CD4-positive, alpha-beta T cell (primary cell): ENCODE measurements around the gene SERPINA6. TPM values are rescaled to one million over a fixed set of nuclear protein-coding genes. Genes with fewer than 3 reads are reported as not detected.

Experiments
- ATAC-seq: fragments of 200-7000 bp; cut with Tn5 transposase; one replicate; pipeline ENCODE4 v1.10.0; 2022; ENCODE audit warnings: mild to moderate bottlenecking; ENCODE audit not compliant: poor library complexity
- CTCF ChIA-PET: fragments of 350-600 bp; sonication (Branson Sonifier 250); formaldehyde crosslinking; loops from one replicate; lab custom pipeline; 2021; ENCODE audit warnings: antibody characterized with exemption, inconsistent platforms; lab: Charles Lee
- POLR2A ChIA-PET: fragments of 350-600 bp; sonication (Branson Sonifier 250); formaldehyde crosslinking; loops from one replicate; lab custom pipeline; 2021; ENCODE audit warnings: antibody characterized with exemption, inconsistent platforms; lab: Charles Lee
- DNase-seq, 14 experiments: peaks; one replicate each; pipeline ENCODE4 v3.0.0-alpha.2; 2013 to 2020; ENCODE audit warnings: mixed read lengths in 2 of 14
- H3K27ac ChIP-seq, 2 donors: one replicate each; pipeline versions ENCODE4 v1.5.1 to v1.7.0; 2013; ENCODE audit warnings: low read length in 2 of 2, low read depth in 1 of 2, mild to moderate bottlenecking in 1 of 2
- H3K27me3 ChIP-seq, 2 experiments: 1 replicate in 1 of 2; 2 replicates in 1 of 2; pipeline versions ENCODE4 v1.6.1 to v1.7.0; 2013; ENCODE audit warnings: low read length in 2 of 2, control low read depth in 1 of 2, mild to moderate bottlenecking in 1 of 2, moderate library complexity in 1 of 2; ENCODE audit not compliant: insufficient read depth in 2 of 2, control insufficient read depth in 1 of 2
- H3K36me3 ChIP-seq: one replicate; pipeline ENCODE4 v1.6.1; 2013; ENCODE audit warnings: low read length, control low read depth; ENCODE audit not compliant: insufficient read depth
- H3K4me1 ChIP-seq: one replicate; pipeline ENCODE4 v1.6.1; 2013; ENCODE audit warnings: low read length, control low read depth; ENCODE audit not compliant: insufficient read depth
- H3K4me3 ChIP-seq: one replicate; pipeline ENCODE4 v1.5.1; 2013; ENCODE audit warnings: mild to moderate bottlenecking, low read length, moderate library complexity
- H3K9me3 ChIP-seq, 2 experiments: 1 replicate in 1 of 2; 2 replicates in 1 of 2; pipeline versions ENCODE4 v1.6.1 to v1.7.0; 2013; ENCODE audit warnings: low read length in 2 of 2, mild to moderate bottlenecking in 2 of 2, control low read depth in 1 of 2, moderate library complexity in 1 of 2; ENCODE audit not compliant: control insufficient read depth in 1 of 2, insufficient read depth in 1 of 2
- H3K27ac Mint-ChIP-seq: one replicate; pipeline ENCODE4 v1.8.0; 2020; ENCODE audit warnings: mixed read lengths
- H3K27me3 Mint-ChIP-seq: one replicate; pipeline ENCODE4 v1.8.0; 2021; ENCODE audit warnings: mixed read lengths
- H3K36me3 Mint-ChIP-seq: one replicate; pipeline ENCODE4 v1.8.0; 2021; ENCODE audit warnings: low read depth, mixed read lengths
- H3K4me1 Mint-ChIP-seq: one replicate; pipeline ENCODE4 v1.8.0; 2021; ENCODE audit warnings: low read depth, mixed read lengths
- H3K4me3 Mint-ChIP-seq: one replicate; pipeline ENCODE4 v1.8.0; 2020; ENCODE audit warnings: mild to moderate bottlenecking, mixed read lengths
- H3K9me3 Mint-ChIP-seq: one replicate; pipeline ENCODE4 v1.8.0; 2020; ENCODE audit warnings: mixed read lengths
- intact Hi-C, 2 experiments: fragments of 100-400 bp; cut with DNase I in 1 of 2; cut with micrococcal nuclease in 1 of 2; formaldehyde crosslinking; loops; one replicate each; pipeline versions ENCODE4 v1.15.1 to v1.9.0; 2023 to 2025; cut with DNase I, micrococcal nuclease
- total RNA-seq, 174 experiments: library from RNA in 2 of 174; stranded (reverse) in 2 of 174; gene quantifications; one replicate each; pipeline ENCODE4 v1.2.3 and lab custom pipeline; 2021 to 2026
- TF ChIP-seq, protein P1 (sequence below): fragments of 200-600 bp; IDR thresholded peaks from one replicate; pipeline ENCODE4 v1.8.0; 2022; ENCODE audit warnings: antibody characterized with exemption, mild to moderate bottlenecking

SERPINA6 gene
- total RNA-seq, 2 experiments from 2014 or later: not detected

DNA sequence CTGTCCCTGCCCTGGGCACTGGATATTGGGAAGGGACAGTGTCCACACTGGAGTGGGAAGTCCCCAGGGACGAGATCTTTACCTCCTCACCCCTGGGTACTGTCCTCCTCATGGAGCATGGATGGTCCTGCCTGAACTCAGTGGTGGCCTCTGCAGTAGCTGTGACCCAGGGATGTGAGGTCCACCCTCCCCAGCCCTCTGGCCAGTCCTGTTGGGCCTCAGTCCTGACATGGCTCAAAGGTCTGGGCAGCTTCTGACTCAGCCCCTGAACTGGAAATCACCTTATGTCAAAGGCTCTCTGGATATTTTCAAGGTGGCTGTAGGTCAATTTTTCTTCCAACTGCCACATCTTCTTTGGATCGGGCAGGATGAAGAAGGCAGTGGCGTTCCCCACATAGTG, 40.9 kb upstream of the SERPINA6 start:
- peaks cover 10% of the 10 kb centered on the region for H3K27me3 Mint-ChIP-seq
- ChIA-PET CTCF (no interaction called here), POLR2A (no interaction called here)
- H3K9me3 Mint-ChIP-seq: no peaks in the 10 kb centered on the region
- H3K4me3 Mint-ChIP-seq: no peak overlapping the region
- Histone ChIP-seq H3K27me3 (peaks cover 0 to 4% of the 10 kb centered on the region in 2 experiments), H3K27ac (no peak overlapping the region), H3K4me3 (no peak overlapping the region), H3K9me3 (peaks cover 0 to 5% of the 10 kb centered on the region in 2 experiments), H3K4me1 (no peaks in the 10 kb centered on the region), H3K36me3 (no peaks in the 10 kb centered on the region)
- TF ChIP-seq, protein P1, sequence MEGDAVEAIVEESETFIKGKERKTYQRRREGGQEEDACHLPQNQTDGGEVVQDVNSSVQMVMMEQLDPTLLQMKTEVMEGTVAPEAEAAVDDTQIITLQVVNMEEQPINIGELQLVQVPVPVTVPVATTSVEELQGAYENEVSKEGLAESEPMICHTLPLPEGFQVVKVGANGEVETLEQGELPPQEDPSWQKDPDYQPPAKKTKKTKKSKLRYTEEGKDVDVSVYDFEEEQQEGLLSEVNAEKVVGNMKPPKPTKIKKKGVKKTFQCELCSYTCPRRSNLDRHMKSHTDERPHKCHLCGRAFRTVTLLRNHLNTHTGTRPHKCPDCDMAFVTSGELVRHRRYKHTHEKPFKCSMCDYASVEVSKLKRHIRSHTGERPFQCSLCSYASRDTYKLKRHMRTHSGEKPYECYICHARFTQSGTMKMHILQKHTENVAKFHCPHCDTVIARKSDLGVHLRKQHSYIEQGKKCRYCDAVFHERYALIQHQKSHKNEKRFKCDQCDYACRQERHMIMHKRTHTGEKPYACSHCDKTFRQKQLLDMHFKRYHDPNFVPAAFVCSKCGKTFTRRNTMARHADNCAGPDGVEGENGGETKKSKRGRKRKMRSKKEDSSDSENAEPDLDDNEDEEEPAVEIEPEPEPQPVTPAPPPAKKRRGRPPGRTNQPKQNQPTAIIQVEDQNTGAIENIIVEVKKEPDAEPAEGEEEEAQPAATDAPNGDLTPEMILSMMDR: no peak
- DNase-seq (no peak), ATAC-seq (no peak)
- H3K4me1 Mint-ChIP-seq: no peaks in the 10 kb centered on the region
- intact Hi-C loops: no loop called here
- no peak overlapping the region for H3K27ac Mint-ChIP-seq
- no peaks in the 10 kb centered on the region for H3K36me3 Mint-ChIP-seq

DNA sequence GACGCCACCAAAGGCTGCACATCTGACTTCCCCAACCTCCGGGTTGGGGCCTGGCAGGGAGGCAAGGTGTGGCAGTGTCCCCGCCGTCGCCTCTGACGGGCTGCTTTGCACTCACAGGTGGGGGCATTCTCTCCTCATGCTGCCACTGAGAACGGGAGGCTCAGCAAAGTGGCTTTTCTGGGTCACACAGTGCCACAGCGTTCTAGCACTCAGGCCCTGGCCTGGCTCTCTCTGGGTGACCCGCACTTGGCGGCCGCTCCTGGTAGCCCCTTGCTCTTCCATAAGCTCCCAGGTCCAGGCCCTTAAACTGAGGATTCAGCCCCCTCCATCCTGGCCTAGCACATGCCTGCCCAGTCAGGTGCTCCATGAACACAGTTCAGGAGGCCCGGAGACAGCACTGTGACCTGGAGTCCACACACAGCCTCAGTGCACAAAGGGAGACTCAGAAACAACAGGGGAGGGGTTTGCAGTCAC, 40.1 kb upstream of the SERPINA6 start:
- intact Hi-C loops: loop anchor here in 1 of 2 experiments (1.0 kb wide), 1 partner anchor 17 kb away; no protein-coding TSS in a partner anchor
- ChIA-PET CTCF (no interaction called here), POLR2A (no interaction called here)
- H3K27me3 Mint-ChIP-seq: peaks cover 10% of the 10 kb centered on the region
- Histone ChIP-seq H3K4me1 (no peaks in the 10 kb centered on the region), H3K27me3 (peaks cover 0 to 4% of the 10 kb centered on the region in 2 experiments), H3K4me3 (no peak overlapping the region), H3K36me3 (no peaks in the 10 kb centered on the region), H3K9me3 (peaks cover 0 to 5% of the 10 kb centered on the region in 2 experiments), H3K27ac (no peak overlapping the region)
- TF ChIP-seq, protein P1: no peak
- no peaks in the 10 kb centered on the region for H3K36me3 Mint-ChIP-seq
- H3K9me3 Mint-ChIP-seq: no peaks in the 10 kb centered on the region
- no peaks in the 10 kb centered on the region for H3K4me1 Mint-ChIP-seq
- H3K4me3 Mint-ChIP-seq: no peak overlapping the region
- DNase-seq (no peak), ATAC-seq (no peak)
- no peak overlapping the region for H3K27ac Mint-ChIP-seq

DNA sequence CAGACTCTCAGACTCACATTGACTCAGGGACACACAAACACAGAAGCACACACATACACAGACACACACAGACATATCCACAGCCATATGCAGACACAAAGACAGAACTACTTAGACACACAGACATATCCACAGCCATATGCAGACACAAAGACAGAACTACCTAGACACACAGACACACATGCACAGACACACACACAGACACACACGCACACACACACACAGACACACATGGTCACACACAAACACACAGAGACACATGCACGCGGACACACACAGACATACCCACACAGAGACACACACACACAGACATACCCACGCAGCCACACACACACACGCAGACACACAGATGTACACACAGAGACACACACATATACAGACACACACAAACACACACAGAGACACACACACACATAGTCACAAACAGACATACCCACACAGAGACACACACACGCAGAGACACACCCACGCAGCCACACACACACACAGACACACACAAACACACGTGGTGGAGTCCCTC, 39.5 kb upstream of the SERPINA6 start:
- Histone ChIP-seq H3K27ac (no peak overlapping the region), H3K4me3 (no peak overlapping the region), H3K36me3 (no peaks in the 10 kb centered on the region), H3K4me1 (no peaks in the 10 kb centered on the region), H3K27me3 (peaks cover 0 to 4% of the 10 kb centered on the region in 2 experiments), H3K9me3 (peaks cover 0 to 5% of the 10 kb centered on the region in 2 experiments)
- no peak overlapping the region for H3K4me3 Mint-ChIP-seq
- ATAC-seq (no peak), DNase-seq (no peak)
- CTCF ChIA-PET: no interaction called here
- no peak overlapping the region for H3K27ac Mint-ChIP-seq
- H3K27me3 Mint-ChIP-seq: peaks cover 10% of the 10 kb centered on the region
- intact Hi-C loops: loop anchor here in 1 of 2 experiments (1.0 kb wide), 1 partner anchor 18 kb away; no protein-coding TSS in a partner anchor
- POLR2A ChIA-PET: no interaction called here
- H3K36me3 Mint-ChIP-seq: no peaks in the 10 kb centered on the region
- no peaks in the 10 kb centered on the region for H3K4me1 Mint-ChIP-seq
- TF ChIP-seq, protein P1: no peak
- no peaks in the 10 kb centered on the region for H3K9me3 Mint-ChIP-seq
